MV-4-11 (cell line): ENCODE measurements around the gene ERAP2.
"Not testable (repeated sequence)": the region's sequence is repeated elsewhere in the genome, so short reads cannot be mapped to it uniquely, and the experiment has no call there.

Source experiments
- DNase-seq: peaks from one replicate; lab custom pipeline; 2025; lab: John Stamatoyannopoulos, UW

The ERAP2 gene, protein sequence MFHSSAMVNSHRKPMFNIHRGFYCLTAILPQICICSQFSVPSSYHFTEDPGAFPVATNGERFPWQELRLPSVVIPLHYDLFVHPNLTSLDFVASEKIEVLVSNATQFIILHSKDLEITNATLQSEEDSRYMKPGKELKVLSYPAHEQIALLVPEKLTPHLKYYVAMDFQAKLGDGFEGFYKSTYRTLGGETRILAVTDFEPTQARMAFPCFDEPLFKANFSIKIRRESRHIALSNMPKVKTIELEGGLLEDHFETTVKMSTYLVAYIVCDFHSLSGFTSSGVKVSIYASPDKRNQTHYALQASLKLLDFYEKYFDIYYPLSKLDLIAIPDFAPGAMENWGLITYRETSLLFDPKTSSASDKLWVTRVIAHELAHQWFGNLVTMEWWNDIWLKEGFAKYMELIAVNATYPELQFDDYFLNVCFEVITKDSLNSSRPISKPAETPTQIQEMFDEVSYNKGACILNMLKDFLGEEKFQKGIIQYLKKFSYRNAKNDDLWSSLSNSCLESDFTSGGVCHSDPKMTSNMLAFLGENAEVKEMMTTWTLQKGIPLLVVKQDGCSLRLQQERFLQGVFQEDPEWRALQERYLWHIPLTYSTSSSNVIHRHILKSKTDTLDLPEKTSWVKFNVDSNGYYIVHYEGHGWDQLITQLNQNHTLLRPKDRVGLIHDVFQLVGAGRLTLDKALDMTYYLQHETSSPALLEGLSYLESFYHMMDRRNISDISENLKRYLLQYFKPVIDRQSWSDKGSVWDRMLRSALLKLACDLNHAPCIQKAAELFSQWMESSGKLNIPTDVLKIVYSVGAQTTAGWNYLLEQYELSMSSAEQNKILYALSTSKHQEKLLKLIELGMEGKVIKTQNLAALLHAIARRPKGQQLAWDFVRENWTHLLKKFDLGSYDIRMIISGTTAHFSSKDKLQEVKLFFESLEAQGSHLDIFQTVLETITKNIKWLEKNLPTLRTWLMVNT

DNA sequence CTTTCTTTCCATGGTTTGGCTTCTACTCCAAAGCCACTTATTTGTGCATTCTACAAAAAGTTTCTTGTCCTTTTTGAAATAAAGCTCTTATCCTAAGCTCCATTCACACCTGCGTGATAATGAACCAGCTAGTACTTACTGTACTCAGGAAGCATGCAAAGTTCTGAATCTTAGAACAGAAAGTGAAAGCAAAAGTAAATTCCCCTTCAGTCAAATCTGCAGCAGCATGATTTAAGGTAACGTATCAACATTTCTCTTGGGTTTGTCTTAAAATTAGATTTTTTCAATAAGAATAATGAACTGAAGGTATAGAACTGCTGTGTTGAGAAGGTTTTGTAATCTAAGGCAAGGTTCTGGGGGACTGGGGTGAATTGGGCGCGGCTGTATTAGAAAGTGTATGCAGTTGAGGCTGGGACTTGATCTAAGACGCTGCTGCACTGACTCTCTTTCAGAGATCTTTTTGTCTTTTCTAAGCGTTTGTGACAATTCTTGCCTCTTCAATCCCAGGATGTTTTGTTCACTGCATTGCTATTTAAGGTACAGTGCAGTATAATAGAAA lies at the start of gene ERAP2:
TSS of gene ERAP2 (plus strand) at position 209 of the 559 bp plus-strand sequence. CDS start 3,186 bp downstream, outside the sequence.
- peak; percentile 33 for DNase-seq

DNA sequence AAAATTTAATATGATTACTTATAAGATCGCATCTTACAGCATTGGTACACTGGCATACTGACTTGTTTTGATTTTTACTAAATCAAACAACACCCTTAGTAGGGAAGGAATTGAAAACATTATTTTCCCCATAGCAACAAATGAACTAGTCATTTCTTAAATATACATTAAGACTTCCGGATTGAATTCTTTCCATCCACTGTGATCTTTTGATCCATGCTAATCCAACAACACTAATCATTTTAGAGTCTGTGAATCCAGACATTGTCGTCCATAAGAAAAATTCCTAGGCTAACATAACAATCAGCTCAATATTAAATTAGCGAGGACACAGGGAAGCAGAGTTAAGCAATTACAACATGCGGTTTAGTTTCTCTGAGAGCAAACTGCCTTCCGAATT lies 47.0 kb upstream of the ERAP2 start:
- DNase-seq: no peak

DNA sequence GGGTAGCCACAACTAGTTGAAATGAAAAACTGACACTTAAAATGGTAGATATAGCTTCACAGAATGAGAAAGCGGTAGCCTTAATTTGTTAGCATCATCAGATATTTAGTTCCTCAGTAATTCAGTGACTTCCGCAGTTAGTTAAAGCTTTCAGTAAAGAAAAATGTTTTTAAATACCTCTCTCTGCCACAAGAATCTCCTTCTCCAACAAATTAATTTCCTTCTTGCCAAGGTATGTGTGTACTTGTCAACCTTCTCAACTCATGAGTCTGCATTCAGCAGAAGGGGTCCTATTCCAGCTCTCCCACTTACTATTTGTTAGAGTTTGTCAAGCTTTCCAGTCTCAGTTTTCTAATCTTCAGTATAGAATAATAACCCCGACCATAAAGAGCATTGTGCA lies 42.3 kb upstream of the ERAP2 start:
- DNase-seq: no peak

DNA sequence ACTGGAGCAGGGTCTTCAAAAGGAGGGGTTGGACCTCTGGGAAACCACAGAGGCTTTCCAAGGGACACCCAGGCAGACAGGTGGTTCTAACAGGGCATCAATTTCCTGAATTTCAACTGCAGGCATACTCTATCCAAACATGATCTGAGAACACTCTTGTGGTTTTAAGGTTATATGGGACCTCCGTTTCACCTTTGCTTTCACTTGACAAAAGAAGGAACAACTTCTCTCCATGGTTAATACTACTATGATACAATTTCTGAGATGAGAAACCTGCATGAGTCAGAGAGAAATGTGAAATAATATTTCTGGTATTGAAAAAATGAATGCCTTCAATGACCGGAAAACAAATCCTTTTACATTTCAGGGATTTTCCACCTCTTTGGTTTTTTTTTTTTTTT lies 40.5 kb upstream of the ERAP2 start:
- DNase-seq: no peak

DNA sequence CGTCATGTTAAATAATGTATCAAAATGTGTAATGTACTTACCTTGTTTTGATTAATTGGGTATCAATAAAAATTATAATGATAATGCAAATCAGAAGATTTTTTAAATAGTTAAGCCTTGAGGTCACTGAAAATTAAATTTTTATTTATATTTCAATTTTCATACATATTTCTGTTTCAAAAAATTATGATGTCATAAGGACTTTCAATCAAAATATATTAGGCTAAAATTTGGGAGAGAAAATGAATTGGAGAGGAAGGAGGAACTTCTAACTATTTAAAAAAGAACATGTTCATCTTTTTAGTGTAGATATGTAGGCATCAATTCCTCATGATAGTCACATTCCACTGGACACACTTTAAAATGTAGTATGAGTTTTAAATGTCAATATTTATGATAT lies 39.5 kb upstream of the ERAP2 start:
- no peak for DNase-seq

DNA sequence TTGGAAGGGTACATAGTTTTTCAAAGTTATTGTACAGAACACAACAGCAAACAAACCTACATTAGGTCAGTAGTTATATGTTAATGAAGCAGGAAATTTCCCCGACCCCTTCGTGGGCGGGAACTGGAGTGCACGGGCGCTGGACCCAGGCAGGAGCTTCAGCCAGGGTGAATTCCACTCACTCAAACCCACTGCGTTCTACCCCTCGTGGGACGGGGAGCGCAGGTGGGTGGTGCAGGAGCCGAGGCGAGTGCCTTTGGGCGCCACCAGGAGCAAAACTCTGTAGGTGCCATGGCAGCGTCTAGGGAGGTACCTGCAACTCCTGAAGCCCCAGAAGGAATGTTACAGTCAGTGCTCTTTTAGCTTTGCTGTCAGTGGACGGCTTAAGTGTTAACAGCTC lies 39.0 kb upstream of the ERAP2 start:
- no peak for DNase-seq

DNA sequence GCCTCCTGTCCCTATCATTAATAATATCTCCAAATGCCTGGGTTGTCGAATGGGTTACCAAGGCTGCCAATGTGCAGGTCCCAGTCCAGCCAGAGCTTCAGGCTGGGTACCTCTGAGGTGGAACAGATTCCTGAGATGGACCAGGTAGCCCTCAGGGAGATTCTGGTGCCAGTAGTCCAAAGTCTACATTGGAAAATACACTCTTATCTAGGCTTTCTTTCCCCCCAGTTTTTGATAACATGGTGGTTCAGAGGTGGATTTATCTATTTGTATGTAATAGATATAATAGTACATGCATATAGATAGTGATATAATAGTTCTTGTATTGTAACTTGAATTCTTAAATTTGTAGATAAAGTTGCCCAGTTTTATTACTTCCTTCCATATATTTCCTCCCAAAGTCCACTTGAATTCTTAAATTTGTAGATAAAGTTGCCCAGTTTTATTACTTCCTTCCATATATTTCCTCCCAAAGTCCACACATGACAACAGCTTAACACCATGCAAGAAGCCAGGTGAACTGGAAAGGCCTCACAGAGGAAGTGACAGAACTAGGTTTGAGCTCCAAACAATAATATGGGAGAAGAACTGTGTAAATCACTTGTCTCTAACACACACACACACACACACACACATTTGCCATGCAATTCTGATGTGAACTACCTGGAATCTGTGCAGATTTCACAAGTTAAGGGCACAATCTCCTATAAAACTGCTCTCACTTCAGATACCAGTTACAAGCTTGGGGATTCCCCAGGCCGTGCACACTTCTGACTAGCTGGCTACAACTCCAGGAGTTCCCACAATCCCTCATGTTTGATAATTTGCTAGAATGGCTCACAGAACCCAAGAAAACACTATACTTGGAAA lies 37.9 kb upstream of the ERAP2 start:
- DNase-seq: no peak

DNA sequence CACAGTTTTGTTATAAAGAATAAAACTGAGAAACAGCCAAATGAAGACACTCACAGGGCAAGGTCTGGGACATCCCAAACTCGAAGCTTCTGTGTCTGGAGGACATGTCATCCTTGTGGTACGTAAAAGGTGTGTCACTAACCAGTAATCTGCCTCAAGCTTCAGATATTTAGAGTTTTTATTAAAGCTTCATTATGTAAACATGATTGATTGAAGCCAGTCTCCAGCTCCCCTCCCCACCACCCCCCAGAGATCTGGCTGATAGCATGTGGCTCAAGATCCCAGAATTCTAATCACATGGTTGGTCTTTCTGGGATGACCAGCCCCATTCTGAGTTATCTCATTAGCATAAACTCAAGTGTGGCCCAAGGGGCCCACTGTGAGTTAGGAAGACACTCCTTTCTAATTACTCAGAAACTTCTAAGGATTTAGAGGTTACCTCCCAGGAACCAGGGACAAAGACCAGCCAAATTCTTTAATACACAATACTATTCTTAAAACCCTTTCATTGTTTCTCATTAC lies 37.2 kb upstream of the ERAP2 start:
- no peak for DNase-seq

DNA sequence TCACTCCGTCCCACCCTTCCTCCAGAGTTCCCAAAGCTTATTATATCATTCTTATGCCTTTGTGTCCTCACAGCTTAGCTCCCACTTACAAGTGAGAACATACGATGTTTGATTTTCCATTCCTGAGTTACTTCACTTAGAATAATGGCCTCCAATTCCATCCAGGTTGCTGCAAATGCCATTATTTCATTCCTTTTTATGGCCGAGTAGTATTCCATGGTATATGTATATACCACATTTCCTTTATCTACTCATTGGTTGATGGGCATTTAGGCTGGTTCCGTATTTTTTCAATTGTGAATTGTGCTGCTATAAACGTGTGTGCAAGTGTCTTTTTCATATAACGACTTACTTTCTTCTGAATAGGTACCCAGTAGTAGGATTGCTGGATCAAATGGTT lies 34.4 kb upstream of the ERAP2 start:
- DNase-seq: not testable (repeated sequence)

DNA sequence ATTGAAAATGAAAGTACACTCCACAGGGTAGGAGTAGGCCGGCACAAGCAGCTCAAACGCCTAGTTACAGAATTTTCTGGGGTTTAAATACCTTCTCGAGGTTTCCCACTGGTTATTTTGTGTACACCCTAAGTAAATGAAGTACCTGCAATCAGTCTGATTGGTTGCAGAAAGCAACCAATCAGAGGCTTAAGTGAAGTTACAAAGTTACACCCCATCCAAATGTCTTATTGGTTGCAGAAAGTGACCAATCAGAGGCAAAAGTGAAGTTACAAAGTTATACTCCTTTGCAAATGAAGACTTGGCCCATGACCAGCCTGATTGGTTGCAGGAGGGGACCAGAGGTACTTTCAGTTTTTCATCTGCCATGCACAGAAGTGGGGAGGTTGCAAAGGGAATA lies 33.2 kb upstream of the ERAP2 start:
- DNase-seq: no peak

DNA sequence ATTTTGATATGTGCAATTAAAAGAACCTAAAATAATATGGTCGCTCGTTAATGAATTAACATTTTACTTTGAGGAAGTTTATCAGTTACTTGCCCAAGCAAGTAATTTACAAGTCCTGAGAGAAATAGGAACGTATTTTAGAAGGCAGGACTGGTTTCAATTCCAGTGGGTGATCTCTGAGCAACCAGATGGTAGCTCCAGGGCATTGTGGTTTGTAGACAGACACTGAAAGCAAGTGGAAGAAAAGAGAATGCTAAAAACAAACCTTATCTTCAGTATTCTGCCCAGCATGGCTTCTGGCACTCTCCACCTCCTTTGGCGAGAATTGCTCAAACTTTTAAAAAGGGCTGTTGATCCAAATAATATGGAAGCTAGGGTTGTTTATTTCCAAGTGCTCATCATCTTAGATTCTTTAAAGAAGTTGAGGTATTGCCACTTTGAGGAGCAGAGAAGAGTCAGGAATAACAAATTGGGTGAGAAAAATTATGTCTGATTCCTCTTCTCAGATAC lies 31.8 kb upstream of the ERAP2 start:
- peak; percentile 84 for DNase-seq

DNA sequence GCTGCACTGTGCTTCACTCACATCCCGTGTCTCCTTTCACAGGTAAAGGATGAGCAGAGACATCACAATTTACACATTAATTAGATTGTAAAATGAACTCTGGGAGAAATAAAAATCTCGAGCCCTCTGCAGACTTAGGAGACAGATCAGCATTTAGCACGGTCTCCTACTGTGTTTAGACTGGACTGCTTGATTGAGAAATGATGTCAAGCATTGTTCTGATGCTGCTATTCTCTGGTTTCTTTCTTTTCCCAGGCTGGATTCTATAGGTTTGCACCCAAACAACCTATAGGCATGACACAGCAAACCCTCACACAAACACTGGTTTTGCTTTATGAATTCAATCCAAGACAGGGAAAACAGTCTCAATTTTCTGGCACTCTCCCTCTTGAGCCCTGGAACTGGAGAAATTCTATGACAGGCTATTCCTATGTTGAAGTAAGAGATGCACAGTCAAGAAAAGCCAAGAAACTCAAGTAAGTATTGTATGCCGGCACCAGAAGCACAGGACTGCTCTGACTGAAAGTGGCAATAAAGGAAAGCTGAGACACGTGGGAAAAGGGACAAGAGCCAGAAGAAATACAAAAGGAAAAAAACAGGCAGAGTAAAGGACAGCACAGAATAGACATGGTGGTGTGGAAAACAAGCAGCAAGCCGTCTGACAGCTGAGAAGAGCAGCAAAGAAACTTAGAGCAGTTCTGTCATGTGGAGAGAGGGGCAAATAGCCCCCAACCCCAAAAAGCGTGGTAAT lies 24.8 kb upstream of the ERAP2 start:
- DNase-seq: no peak

DNA sequence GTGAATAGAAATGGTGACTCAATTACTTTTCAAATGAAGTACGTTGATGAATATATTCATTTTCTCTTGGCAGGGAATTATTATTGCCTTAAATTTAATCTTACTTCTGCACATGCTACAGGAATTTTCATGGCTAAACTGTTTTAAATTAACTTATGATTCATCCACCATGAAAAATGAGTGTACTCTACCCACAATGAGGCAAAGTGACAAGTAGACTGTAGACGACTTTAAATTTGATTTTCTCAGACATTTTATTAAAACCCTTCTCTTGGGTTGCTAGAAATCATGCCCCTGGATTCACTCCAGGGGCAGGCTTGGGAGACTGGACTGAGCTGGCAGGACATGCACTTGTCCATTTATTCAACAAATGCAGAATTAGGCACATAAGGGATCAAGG lies 23.5 kb upstream of the ERAP2 start:
- no peak for DNase-seq

DNA sequence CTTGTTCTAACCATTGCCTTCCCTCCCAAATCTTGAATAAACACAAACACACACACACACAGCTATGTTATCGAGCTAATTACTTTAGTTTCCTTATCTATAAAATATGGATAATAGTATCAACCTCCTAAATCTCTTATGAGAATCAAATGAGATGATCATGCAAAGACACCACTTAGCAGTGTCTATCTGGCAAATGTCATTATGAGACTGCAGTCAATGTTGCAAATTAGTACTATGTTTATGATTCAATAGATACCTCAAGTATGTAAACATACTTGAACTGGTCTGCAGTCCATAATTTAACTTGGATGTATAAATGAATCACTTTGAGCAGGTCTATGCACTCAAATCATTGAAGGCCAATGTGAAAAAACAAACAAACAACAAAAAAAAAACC lies 22.2 kb upstream of the ERAP2 start:
- DNase-seq: no peak

DNA sequence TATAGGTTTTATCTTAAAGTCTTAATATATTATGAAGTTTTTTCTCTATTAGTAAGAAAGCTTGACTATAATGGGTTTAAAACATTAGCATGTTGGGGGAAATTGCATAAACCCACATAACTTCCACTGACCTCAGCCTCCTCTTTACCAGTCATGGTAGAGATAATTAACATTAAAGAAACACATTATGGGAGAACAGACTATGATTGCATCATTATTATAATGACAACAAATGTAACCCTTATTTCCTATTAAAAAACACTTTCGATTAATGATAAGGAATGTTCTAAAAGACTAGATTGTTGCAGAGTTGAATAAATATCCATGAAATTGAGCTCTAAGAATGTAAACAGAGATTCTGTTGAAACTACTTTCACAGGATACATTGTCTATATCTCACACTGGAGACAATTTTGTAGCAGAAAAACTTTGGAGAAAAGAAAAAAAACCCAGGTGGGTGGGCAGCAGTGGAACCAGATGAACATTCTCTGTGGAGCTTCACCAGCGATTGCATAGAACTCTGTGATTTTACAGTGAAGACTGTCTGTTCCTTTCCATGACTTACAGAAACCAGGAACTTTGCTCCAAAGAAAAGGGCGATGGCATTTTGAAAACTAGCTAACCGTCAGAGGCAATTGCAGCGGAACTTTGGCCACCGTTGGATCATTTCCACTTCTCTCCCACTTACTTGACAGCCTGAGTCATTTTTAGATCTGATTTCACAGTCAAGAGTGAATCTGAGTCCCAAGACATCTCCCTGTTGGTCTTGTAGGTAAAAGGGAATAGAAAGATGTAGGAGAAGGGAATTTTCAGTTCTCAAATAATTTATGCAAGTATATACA lies 21.0 kb upstream of the ERAP2 start:
- DNase-seq: peak; percentile 32

DNA sequence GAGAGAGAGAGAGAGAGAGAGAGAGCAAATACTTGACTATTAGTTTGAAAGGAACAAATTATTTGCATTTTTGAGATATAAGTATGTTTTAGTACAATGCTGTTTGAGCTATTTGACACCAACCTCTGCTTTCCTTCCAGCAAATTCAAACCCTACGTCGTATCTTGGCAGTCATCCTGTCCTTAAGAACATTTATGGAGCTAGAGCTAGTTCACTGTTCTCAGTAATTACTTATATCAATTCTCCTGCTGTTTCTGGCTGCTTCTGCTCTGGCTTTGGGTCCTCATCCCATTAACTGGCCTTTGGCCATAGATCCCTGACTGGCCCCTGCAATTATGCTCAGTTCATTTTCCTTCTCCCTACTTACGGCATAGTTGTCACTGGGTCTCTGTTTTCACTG lies 19.9 kb upstream of the ERAP2 start:
- DNase-seq: no peak

DNA sequence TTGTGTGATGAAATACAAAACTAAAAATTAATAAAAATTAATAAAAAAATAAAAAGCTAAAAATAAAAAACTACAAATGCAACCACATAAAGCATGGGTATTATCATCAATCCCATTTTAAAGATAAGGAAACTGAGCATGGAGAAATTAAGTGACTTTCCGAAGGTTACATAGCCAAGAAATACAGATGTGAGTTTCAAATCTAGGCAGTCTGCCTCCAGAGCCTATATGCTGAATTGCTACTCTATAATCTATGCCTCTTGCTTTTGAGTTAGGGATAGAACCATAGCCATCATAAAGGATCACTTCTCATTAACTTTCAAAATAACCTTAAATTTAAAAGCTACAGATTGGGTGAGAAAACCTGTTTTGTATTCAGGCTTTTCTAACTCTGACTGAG lies 18.8 kb upstream of the ERAP2 start:
- no peak for DNase-seq

DNA sequence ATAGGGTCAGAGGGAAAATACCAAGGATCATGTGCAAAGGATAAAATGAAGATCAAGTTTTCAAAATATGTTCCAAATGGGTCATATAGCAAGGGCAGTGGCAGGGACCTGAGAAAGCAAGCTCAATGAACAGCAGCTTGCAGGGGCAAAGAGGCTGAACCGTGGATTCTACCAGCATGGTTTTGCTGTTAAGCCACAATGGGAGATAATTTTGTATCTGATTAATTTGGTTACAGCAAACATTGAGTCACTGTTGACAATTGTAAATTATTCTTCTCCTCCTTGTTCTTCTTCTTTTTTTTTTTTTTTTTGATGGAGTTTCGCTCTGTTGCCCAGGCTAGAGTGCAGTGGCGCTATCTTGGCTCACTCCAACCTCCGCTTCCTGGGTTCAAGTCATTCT lies 18.4 kb upstream of the ERAP2 start:
- no peak for DNase-seq

DNA sequence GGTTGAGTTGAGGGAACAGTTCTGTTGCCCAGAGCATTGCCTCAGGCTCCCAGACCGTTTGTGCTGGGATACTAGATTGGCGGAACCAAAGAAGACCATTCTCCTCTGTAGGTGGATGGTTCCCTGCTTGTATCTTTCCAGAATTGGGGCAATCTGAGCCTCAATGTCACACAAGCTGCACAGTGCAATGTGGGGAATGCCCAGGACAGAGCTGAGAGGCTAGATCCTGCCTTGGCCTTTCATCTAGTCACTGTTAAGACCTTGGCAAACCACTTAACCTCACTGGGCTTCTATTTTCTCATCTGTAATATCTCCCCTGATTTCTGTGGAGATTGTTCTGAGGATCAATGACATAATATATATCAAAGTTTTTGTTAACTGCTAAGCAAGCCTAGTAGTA lies 16.9 kb upstream of the ERAP2 start:
- DNase-seq: no peak

DNA sequence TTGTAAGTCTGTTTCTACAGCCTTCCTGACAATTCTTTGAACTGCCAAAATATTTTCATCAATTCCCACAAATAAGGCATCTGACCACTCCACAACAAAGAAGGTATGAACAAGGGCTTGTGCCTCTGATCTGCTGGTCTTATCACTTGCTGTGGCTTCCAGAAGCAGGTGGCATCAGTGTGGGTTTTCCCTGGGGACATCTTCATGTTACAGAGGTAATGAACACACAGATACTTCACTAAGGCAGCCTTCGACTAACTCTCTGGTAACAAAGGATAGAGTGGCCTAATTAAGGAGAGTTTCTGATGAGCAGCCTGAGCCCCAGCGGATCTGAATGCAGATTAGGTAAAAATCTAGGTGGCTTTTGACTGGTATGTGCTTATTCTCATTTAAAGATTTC lies 15.2 kb upstream of the ERAP2 start:
- DNase-seq: no peak
